Measurements from ENCODE around the gene FNDC3B.

DNA sequence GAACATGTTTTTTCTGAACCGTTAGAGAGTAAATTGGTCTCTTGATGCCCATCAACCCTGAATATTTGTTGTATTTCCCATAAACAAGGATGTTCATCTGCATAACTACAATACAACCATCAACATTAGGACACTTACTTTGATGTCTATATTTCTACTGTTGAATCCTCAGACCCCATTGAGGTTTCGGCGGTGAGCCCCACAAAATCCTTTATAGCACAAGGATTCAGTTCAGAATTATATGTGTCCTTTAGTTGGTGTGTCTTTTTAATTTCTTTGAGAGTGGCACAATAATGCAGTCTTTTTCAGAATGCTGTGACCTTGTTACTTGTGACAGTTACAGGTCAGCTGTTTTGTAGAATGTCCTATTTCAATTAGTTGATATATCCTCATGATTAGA lies 158.0 kb downstream of the FNDC3B start:
- TF ChIP-seq, protein P1, sequence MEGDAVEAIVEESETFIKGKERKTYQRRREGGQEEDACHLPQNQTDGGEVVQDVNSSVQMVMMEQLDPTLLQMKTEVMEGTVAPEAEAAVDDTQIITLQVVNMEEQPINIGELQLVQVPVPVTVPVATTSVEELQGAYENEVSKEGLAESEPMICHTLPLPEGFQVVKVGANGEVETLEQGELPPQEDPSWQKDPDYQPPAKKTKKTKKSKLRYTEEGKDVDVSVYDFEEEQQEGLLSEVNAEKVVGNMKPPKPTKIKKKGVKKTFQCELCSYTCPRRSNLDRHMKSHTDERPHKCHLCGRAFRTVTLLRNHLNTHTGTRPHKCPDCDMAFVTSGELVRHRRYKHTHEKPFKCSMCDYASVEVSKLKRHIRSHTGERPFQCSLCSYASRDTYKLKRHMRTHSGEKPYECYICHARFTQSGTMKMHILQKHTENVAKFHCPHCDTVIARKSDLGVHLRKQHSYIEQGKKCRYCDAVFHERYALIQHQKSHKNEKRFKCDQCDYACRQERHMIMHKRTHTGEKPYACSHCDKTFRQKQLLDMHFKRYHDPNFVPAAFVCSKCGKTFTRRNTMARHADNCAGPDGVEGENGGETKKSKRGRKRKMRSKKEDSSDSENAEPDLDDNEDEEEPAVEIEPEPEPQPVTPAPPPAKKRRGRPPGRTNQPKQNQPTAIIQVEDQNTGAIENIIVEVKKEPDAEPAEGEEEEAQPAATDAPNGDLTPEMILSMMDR (IDR thresholded peaks at IDR 0.05), result no peak
- no peak for TF ChIP-seq POLR2AphosphoS5 (IDR thresholded peaks at IDR 0.05)

All from suprapubic skin (tissue), 3 donors.